HUES48 (cell line): ENCODE measurements around the gene ITM2B.

ENCODE experiments used
- H3K27ac ChIP-seq: one replicate; pipeline ENCODE4 v1.7.0; 2013; ENCODE audit warnings: low read depth, low read length, inconsistent platforms
- H3K27me3 ChIP-seq: 2 replicates; pipeline ENCODE4 v1.6.1; 2013; ENCODE audit warnings: mild to moderate bottlenecking, low read length; ENCODE audit not compliant: control insufficient read depth, insufficient read depth
- H3K36me3 ChIP-seq: 2 replicates; pipeline ENCODE4 v1.6.1; 2013; ENCODE audit warnings: low read length; ENCODE audit not compliant: control insufficient read depth, insufficient read depth
- H3K4me1 ChIP-seq: 2 replicates; pipeline ENCODE4 v1.6.1; 2013; ENCODE audit warnings: mild to moderate bottlenecking, low read length; ENCODE audit not compliant: control insufficient read depth, insufficient read depth
- H3K4me3 ChIP-seq: 2 replicates; pipeline ENCODE4 v1.5.1; 2013; ENCODE audit warnings: mild to moderate bottlenecking, low read depth, low read length
- H3K9ac ChIP-seq: 2 replicates; pipeline ENCODE4 v1.6.1; 2013; ENCODE audit warnings: mild to moderate bottlenecking, low read depth, low read length, moderate library complexity
- H3K9me3 ChIP-seq: 2 replicates; pipeline ENCODE4 v1.6.1; 2013; ENCODE audit warnings: low read length; ENCODE audit not compliant: control insufficient read depth, insufficient read depth

Gene ITM2B

DNA sequence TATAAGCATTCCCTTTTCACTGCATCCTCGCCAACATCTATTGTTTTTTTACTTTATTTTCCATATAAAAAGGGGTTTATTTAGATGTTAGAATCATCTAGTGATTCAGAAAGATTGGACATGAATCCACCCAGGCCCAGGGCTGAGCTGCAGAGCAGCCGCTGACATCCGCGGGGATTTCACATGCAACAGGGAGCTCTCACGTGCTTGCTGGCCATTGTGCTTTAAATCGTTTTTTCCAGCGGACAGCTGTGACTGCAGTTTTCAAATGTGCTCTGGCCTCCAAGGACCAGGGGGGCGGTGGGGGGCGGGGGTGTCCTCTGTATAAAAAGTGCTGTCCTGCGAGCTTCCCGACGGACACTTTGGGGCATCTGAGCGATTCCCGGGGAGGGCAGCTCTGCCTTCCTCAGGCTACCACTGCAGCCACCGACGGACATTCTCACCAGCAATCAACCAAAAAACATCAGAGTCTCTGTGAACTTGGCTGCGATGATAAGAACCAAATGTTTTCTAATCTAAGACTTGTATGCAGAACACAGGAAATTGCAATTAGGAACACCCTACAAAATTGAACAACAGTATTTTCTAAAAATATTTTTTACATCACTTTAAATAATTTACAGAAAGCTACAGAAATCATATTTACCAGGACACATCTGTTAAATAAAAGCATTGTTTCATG is 83.1 kb downstream of the ITM2B start:
- H3K27me3 ChIP-seq, result no peaks in the 10 kb centered on the region
- no peaks in the 10 kb centered on the region for H3K9me3 ChIP-seq
- H3K4me1 ChIP-seq, result no peaks in the 10 kb centered on the region
- H3K36me3 ChIP-seq, result no peaks in the 10 kb centered on the region
- H3K27ac ChIP-seq, result no peak overlapping the region
- no peak overlapping the region for H3K4me3 ChIP-seq
- no peak overlapping the region for H3K9ac ChIP-seq

DNA sequence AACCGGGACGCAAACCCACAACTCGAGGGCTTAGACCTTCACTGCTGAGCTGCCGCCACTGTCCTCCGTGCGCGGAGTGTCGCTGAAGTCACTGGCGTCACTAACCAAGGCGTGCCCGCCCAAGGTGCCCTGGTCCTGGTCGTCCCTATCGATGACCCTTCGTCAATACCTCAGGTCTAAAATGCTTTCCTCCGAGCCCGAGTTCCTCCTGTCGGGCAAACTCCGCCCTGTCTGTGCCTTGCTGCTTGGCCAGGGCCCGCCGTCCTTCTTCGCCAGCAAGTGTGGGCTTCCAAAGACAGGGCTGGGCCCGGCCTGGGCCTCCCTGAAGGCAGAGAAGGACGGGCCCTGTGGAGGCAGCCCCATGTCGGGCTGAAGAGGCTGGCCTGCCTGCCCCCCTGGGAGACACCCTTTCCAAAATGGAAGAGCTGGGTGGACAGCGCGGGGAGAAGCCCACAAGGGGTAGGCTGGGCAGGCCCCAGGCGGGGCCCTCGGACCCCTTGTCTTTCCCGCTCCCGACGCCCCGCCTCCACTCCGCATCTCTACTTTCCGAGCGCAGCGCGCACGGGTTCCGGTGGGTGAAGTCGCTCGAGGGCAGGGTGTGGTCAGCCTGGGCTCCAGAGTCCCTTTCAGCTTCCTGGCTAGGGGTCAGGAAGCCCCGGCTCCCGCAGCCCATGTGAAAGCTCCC is 84.0 kb downstream of the ITM2B start:
- Histone ChIP-seq H3K36me3 (no peaks in the 10 kb centered on the region), H3K9ac (no peak overlapping the region), H3K9me3 (peaks cover 4% of the 10 kb centered on the region), H3K4me1 (no peaks in the 10 kb centered on the region), H3K4me3 (no peak overlapping the region), H3K27me3 (no peaks in the 10 kb centered on the region), H3K27ac (no peak overlapping the region)

DNA sequence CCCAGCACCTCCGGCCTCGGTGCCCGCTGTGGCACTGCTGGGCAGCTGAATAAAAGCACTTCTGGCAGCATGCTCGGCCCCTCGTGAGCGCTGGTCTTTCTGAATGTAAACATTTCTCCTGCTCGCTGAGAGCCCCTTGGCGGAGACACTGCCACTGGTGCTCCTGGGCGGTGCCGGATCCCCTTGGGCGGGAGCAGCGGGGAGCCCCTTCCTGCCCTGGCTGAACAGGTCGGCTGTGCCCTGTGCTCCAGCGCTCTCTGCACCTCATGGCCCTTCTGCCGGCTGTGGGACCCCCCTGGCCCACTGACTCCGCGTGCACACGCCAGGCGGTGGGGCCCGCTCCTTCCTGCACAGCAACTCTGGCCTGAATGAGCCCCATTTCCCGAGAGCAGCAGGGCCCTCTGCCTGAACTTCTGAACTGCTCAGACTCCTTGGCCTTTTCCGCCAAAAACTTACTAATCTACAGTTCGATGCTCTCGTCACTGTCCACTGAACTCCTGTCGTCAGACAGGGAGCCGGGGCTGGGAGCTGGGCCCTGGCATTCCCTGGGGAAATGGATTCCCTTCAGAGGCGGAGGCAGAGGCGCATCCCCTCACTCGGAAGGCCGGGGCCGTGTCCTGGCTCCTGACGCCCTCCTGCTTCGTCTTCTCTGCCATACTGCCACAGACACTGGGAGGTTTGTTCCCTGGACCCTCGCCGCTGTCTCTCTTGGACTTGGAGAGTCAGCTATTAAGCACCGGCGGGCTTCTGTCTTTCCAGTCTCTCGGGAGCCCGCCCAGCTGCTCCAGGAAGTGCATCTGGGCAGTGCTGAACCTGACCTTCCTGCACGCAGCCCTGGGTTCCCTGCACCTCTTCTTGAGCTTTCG is 84.7 kb downstream of the ITM2B start:
- no peak overlapping the region for H3K9ac ChIP-seq

DNA sequence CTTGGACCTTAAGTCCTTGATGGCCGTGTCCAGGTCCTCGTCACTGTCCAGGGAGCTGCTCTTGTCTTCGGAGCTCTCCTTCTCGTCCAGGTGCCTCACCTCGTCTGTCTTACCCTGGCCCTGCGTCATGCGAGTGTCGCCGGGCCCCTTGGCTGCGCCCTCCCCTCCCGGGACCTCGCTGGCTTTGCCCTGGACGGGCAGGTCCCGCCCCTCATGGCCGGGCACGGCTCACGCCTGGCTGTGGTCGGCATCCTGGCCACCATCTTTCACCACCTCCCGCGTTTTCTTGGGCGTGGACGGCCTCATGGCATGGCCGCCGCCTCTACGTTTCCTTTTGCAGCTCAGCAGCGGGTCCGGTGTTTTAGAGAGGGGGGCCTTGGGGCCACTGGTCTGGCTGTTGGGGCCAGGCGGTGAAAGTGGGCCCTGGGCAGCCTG is 85.4 kb downstream of the ITM2B start:
- H3K9me3 ChIP-seq, result peaks cover 9% of the 10 kb centered on the region
- no peak overlapping the region for H3K27ac ChIP-seq
- H3K4me1 ChIP-seq, result no peaks in the 10 kb centered on the region
- no peaks in the 10 kb centered on the region for H3K27me3 ChIP-seq
- H3K36me3 ChIP-seq, result no peaks in the 10 kb centered on the region
- no peak overlapping the region for H3K4me3 ChIP-seq
- no peak overlapping the region for H3K9ac ChIP-seq

More for the DNA sequence above, 84.7 kb downstream of the ITM2B start:
- peaks cover 9% of the 10 kb centered on the region for H3K9me3 ChIP-seq
- no peaks in the 10 kb centered on the region for H3K36me3 ChIP-seq
- H3K27ac ChIP-seq, result no peak overlapping the region
- no peak overlapping the region for H3K4me3 ChIP-seq
- no peaks in the 10 kb centered on the region for H3K4me1 ChIP-seq
- H3K27me3 ChIP-seq, result no peaks in the 10 kb centered on the region

DNA sequence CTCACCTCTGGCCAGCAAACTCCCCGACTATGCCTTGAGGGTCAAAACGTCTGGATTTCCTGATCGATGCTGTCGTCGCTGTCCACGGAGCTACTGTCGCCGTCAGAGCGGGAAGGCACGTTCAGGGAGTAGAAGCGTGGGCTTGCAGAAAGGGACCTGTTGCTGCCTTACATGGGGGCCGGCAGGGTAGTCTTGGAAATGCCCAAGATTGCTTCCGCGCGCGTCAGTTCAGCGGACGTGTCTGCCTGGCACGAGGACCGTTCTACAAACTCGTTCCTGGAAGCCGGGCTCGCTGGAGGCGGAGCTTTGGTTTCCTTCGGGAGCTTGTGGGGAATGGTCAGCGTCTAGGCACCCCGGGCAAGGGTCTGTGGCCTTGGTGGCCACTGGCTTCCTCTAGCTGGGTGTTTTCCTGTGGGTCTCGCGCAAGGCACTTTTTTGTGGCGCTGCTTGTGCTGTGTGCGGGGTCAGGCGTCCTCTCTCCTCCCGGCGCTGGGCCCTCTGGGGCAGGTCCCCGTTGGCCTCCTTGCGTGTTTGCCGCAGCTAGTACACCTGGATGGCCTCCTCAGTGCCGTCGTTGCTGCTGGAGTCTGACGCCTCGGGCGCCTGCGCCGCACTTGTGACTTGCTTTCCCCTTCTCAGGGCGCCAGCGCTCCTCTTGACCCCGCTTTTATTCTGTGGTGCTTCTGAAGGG is 86.0 kb downstream of the ITM2B start:
- no peak overlapping the region for H3K9ac ChIP-seq
- no peaks in the 10 kb centered on the region for H3K27me3 ChIP-seq
- no peaks in the 10 kb centered on the region for H3K36me3 ChIP-seq
- no peak overlapping the region for H3K4me3 ChIP-seq
- H3K27ac ChIP-seq, result no peak overlapping the region
- no peaks in the 10 kb centered on the region for H3K4me1 ChIP-seq
- peaks cover 9% of the 10 kb centered on the region for H3K9me3 ChIP-seq
